Natural killer cell (primary cell): Measurements from ENCODE around the gene WDFY4. TPM values are rescaled to one million over a fixed set of nuclear protein-coding genes. Genes with fewer than 3 reads are reported as not detected.

Source experiments
- ATAC-seq, 3 donors: fragments of 150-1000 bp in 2 of 3; fragments of 200-7000 bp in 1 of 3; cut with Tn5 transposase; 1 replicate in 1 of 3; 2 replicates in 2 of 3; pipeline ENCODE4 v1.10.0; 2021; ENCODE audit warnings: mild to moderate bottlenecking in 2 of 3, moderate library complexity in 2 of 3
- DNase-seq, 2 donors: peaks; one replicate each; pipeline versions ENCODE4 v3.0.0 to v3.0.0-alpha.2; 2013 to 2021; ENCODE audit warnings: mixed read lengths in 1 of 2
- H3K27ac ChIP-seq: one replicate; pipeline ENCODE4 v1.5.1; 2013; ENCODE audit warnings: mild to moderate bottlenecking, low read length
- H3K27me3 ChIP-seq: one replicate; pipeline ENCODE4 v1.6.1; 2013; ENCODE audit warnings: low read length; ENCODE audit not compliant: control insufficient read depth, insufficient read depth
- H3K36me3 ChIP-seq: one replicate; pipeline ENCODE4 v1.6.1; 2013; ENCODE audit warnings: low read length; ENCODE audit not compliant: control insufficient read depth, insufficient read depth
- H3K4me1 ChIP-seq: one replicate; pipeline ENCODE4 v1.6.1; 2013; ENCODE audit warnings: low read length; ENCODE audit not compliant: control insufficient read depth, insufficient read depth
- H3K4me3 ChIP-seq: one replicate; pipeline ENCODE4 v1.5.1; 2013; ENCODE audit warnings: low read length
- H3K9me3 ChIP-seq: one replicate; pipeline ENCODE4 v1.6.1; 2013; ENCODE audit warnings: low read length; ENCODE audit not compliant: control insufficient read depth, insufficient read depth
- H3K27ac Mint-ChIP-seq, 2 donors: one replicate each; pipeline ENCODE4 v1.8.0; 2022; ENCODE audit warnings: mild to moderate bottlenecking in 2 of 2, mixed read lengths in 2 of 2, moderate library complexity in 1 of 2
- H3K27me3 Mint-ChIP-seq, 2 donors: one replicate each; pipeline ENCODE4 v1.8.0; 2022; ENCODE audit warnings: low read depth in 2 of 2, mixed read lengths in 2 of 2
- H3K36me3 Mint-ChIP-seq: one replicate; pipeline ENCODE4 v1.8.0; 2022; ENCODE audit warnings: mixed read lengths
- H3K4me1 Mint-ChIP-seq, 2 donors: one replicate each; pipeline ENCODE4 v1.8.0; 2022; ENCODE audit warnings: mixed read lengths in 2 of 2
- H3K4me3 Mint-ChIP-seq: one replicate; pipeline ENCODE4 v1.8.0; 2022; ENCODE audit warnings: mild to moderate bottlenecking, moderate library complexity, mixed read lengths
- H3K9me3 Mint-ChIP-seq, 2 donors: one replicate each; pipeline ENCODE4 v1.8.0; 2022; ENCODE audit warnings: mixed read lengths in 2 of 2
- CTCF ChIP-seq: fragments of 200-600 bp; IDR thresholded peaks from one replicate; pipeline ENCODE4 v1.8.0; 2022; ENCODE audit warnings: antibody characterized with exemption
- WGBS: methylation state at CpG from one replicate; pipeline ENCODE4 v1.1.7; 2013; ENCODE audit warnings: missing lambda C conversion rate; ENCODE audit not compliant: insufficient coverage; 5-methylcytosine and 5-hydroxymethylcytosine counted together
- intact Hi-C: fragments of 100-400 bp; cut with micrococcal nuclease; formaldehyde crosslinking; loops from one replicate; pipeline ENCODE4 v1.14.2; 2022
- total RNA-seq, 4 donors: library from RNA; stranded (reverse); fragments of 120-200 nt in 1 of 4; gene quantifications; one replicate each; pipeline versions ENCODE4 v1.2.3 to v1.2.4, GENCODE V29; 2013 to 2022

The WDFY4 gene
- total RNA-seq, 3 donors from 2014 or later (not counting 1 experiment from before 2014, with no cell fraction given), result 1.7 to 8.4 (median 3.5) TPM

- Histone ChIP-seq H3K4me1 (no peaks in the 10 kb centered on the region), H3K4me3 (no peak overlapping the region), H3K9me3 (no peaks in the 10 kb centered on the region), H3K27ac (no peak overlapping the region), H3K36me3 (no peaks in the 10 kb centered on the region), H3K27me3 (no peaks in the 10 kb centered on the region)
- Mint-ChIP-seq H3K4me1 (no peaks in the 10 kb centered on the region), H3K27me3 (peaks cover 10 to 12% of the 10 kb centered on the region in 2 donors), H3K4me3 (no peak overlapping the region), H3K36me3 (no peaks in the 10 kb centered on the region), H3K27ac (no peak overlapping the region), H3K9me3 (no peaks in the 10 kb centered on the region)
- 93% methylated on average over 3 of the region's 5 CpGs for WGBS
- DNase-seq, result no peak
- TF ChIP-seq CTCF, result no peak
- intact Hi-C loops, result no loop called here
- ATAC-seq, result no peak
Measured at GRCh38 chr10:48763403-48763965, 78.8 kb downstream of the WDFY4 start.

- Mint-ChIP-seq H3K4me3 (no peak overlapping the region), H3K36me3 (no peaks in the 10 kb centered on the region), H3K27ac (no peak overlapping the region), H3K4me1 (no peaks in the 10 kb centered on the region), H3K27me3 (peaks cover 3 to 9% of the 10 kb centered on the region in 2 donors), H3K9me3 (no peaks in the 10 kb centered on the region)
- no peaks in the 10 kb centered on the region for H3K9me3 ChIP-seq
- ATAC-seq (no peak), DNase-seq (no peak)
- H3K4me3 ChIP-seq, result no peak overlapping the region
- no peak overlapping the region for H3K27ac ChIP-seq
- H3K4me1 ChIP-seq, result no peaks in the 10 kb centered on the region
- intact Hi-C loops, result no loop called here
- WGBS, result 85% methylated on average over 4 of the region's 4 CpGs
- TF ChIP-seq CTCF, result no peak
- no peaks in the 10 kb centered on the region for H3K27me3 ChIP-seq
- no peaks in the 10 kb centered on the region for H3K36me3 ChIP-seq
Measured at GRCh38 chr10:48764486-48764885, 79.8 kb downstream of the WDFY4 start.

- ATAC-seq, result no peak
- WGBS, result 71% methylated on average over 1 of the region's 1 CpG
- Mint-ChIP-seq H3K27ac (no peak overlapping the region), H3K9me3 (no peaks in the 10 kb centered on the region), H3K36me3 (no peaks in the 10 kb centered on the region), H3K4me3 (no peak overlapping the region), H3K4me1 (no peaks in the 10 kb centered on the region), H3K27me3 (peaks cover 0 to 6% of the 10 kb centered on the region in 2 donors)
- TF ChIP-seq CTCF, result no peak
- Histone ChIP-seq H3K27me3 (no peaks in the 10 kb centered on the region), H3K9me3 (no peaks in the 10 kb centered on the region), H3K36me3 (no peaks in the 10 kb centered on the region), H3K4me1 (no peaks in the 10 kb centered on the region), H3K4me3 (no peak overlapping the region), H3K27ac (no peak overlapping the region)
- intact Hi-C loops, result no loop called here
- DNase-seq, result no peak
Measured at GRCh38 chr10:48765039-48765438, 80.4 kb downstream of the WDFY4 start.

- Histone ChIP-seq H3K36me3 (no peaks in the 10 kb centered on the region), H3K27ac (no peak overlapping the region), H3K4me3 (no peak overlapping the region), H3K27me3 (no peaks in the 10 kb centered on the region), H3K4me1 (no peaks in the 10 kb centered on the region), H3K9me3 (no peaks in the 10 kb centered on the region)
- no peak for DNase-seq
- 90% methylated on average over 4 of the region's 4 CpGs for WGBS
- H3K36me3 Mint-ChIP-seq, result no peaks in the 10 kb centered on the region
- no peaks in the 10 kb centered on the region for H3K9me3 Mint-ChIP-seq
- TF ChIP-seq CTCF, result no peak
- H3K27me3 Mint-ChIP-seq, result peaks cover 0 to 6% of the 10 kb centered on the region in 2 donors
- intact Hi-C loops, result no loop called here
- H3K4me3 Mint-ChIP-seq, result no peak overlapping the region
- no peaks in the 10 kb centered on the region for H3K4me1 Mint-ChIP-seq
- ATAC-seq, result no peak
- no peak overlapping the region for H3K27ac Mint-ChIP-seq
Measured at GRCh38 chr10:48765527-48765926, 80.9 kb downstream of the WDFY4 start.
